ENCODE data around the gene PAH.

- no peak for TF ChIP-seq POLR2A (IDR thresholded peaks at IDR 0.05)
- TF ChIP-seq CTCF (IDR thresholded peaks at IDR 0.05) = no peak
Observed at GRCh38 chr12:102900389-102900788, 16.7 kb downstream of the PAH start.
